ENCODE results near the gene PHF23.

GRCh38 chr17:7261379-7262191 lies 22.3 kb upstream of the PHF23 start:
- TF ChIP-seq, protein P1, sequence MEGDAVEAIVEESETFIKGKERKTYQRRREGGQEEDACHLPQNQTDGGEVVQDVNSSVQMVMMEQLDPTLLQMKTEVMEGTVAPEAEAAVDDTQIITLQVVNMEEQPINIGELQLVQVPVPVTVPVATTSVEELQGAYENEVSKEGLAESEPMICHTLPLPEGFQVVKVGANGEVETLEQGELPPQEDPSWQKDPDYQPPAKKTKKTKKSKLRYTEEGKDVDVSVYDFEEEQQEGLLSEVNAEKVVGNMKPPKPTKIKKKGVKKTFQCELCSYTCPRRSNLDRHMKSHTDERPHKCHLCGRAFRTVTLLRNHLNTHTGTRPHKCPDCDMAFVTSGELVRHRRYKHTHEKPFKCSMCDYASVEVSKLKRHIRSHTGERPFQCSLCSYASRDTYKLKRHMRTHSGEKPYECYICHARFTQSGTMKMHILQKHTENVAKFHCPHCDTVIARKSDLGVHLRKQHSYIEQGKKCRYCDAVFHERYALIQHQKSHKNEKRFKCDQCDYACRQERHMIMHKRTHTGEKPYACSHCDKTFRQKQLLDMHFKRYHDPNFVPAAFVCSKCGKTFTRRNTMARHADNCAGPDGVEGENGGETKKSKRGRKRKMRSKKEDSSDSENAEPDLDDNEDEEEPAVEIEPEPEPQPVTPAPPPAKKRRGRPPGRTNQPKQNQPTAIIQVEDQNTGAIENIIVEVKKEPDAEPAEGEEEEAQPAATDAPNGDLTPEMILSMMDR (conservative IDR thresholded peaks at IDR 0.05) = no peak
- TF ChIP-seq ZFX (IDR thresholded peaks at IDR 0.05) = peak; percentile 84
